ENCODE measurements around the gene IMP3. TPM values are rescaled to one million over a fixed set of nuclear protein-coding genes. Genes with fewer than 3 reads are reported as not detected.
"Not testable (repeated sequence)": the region's sequence is repeated elsewhere in the genome, so short reads cannot be mapped to it uniquely, and the experiment has no call there.

Gene IMP3
- total RNA-seq, 2 experiments from 2014 or later: 132 to 134 TPM

- peaks cover 30% of the 10 kb centered on the region for H3K4me1 Mint-ChIP-seq
- H3K27ac Mint-ChIP-seq: no peak overlapping the region
- no peak for DNase-seq
- H3K9me3 Mint-ChIP-seq: no peaks in the 10 kb centered on the region
- no peaks in the 10 kb centered on the region for H3K36me3 Mint-ChIP-seq
- peak overlapping the region; percentile 80 for H3K4me3 Mint-ChIP-seq
- H3K27me3 Mint-ChIP-seq: no peaks in the 10 kb centered on the region
Measured at GRCh38 chr15:75648156-75649000, 8.4 kb upstream of the IMP3 start.

- no peaks in the 10 kb centered on the region for H3K36me3 Mint-ChIP-seq
- DNase-seq: peak; percentile 73
- H3K4me3 Mint-ChIP-seq: peak within 1 kb of the TSS; percentile 87
- H3K9me3 Mint-ChIP-seq: no peaks in the 10 kb centered on the region
- no peaks in the 10 kb centered on the region for H3K27me3 Mint-ChIP-seq
- peak within 1 kb of the TSS; percentile 73 for H3K27ac Mint-ChIP-seq
- H3K4me1 Mint-ChIP-seq: peaks cover 30% of the 10 kb centered on the region
Measured at GRCh38 chr15:75647370-75648155, 7.5 kb upstream of the IMP3 start, which contains the start of gene SNX33. Gene SNX33, plus strand, starts transcription at chr15:75647912. Its CDS starts 1,191 bp downstream, at chr15:75649103.

- DNase-seq: no peak
- H3K27ac Mint-ChIP-seq: peak overlapping the region; percentile 73
- no peaks in the 10 kb centered on the region for H3K9me3 Mint-ChIP-seq
- peak overlapping the region; percentile 87 for H3K4me3 Mint-ChIP-seq
- H3K27me3 Mint-ChIP-seq: no peaks in the 10 kb centered on the region
- H3K36me3 Mint-ChIP-seq: no peaks in the 10 kb centered on the region
- H3K4me1 Mint-ChIP-seq: peaks cover 28% of the 10 kb centered on the region
Measured at GRCh38 chr15:75646944-75647364, 6.9 kb upstream of the IMP3 start.

- H3K36me3 Mint-ChIP-seq: no peaks in the 10 kb centered on the region
- H3K4me1 Mint-ChIP-seq: peaks cover 23% of the 10 kb centered on the region
- H3K27me3 Mint-ChIP-seq: no peaks in the 10 kb centered on the region
- DNase-seq: no peak
- peak overlapping the region; percentile 40 for H3K27ac Mint-ChIP-seq
- H3K4me3 Mint-ChIP-seq: peak overlapping the region; percentile 87
- H3K9me3 Mint-ChIP-seq: no peaks in the 10 kb centered on the region
Measured at GRCh38 chr15:75646112-75646943, 6.3 kb upstream of the IMP3 start.

- H3K4me3 Mint-ChIP-seq: no peak overlapping the region
- peaks cover 17% of the 10 kb centered on the region for H3K4me1 Mint-ChIP-seq
- H3K27ac Mint-ChIP-seq: no peak overlapping the region
- no peaks in the 10 kb centered on the region for H3K9me3 Mint-ChIP-seq
- no peak for DNase-seq
- peaks cover 1% of the 10 kb centered on the region for H3K36me3 Mint-ChIP-seq
- no peaks in the 10 kb centered on the region for H3K27me3 Mint-ChIP-seq
Measured at GRCh38 chr15:75644376-75644775, 4.4 kb upstream of the IMP3 start.

DNA sequence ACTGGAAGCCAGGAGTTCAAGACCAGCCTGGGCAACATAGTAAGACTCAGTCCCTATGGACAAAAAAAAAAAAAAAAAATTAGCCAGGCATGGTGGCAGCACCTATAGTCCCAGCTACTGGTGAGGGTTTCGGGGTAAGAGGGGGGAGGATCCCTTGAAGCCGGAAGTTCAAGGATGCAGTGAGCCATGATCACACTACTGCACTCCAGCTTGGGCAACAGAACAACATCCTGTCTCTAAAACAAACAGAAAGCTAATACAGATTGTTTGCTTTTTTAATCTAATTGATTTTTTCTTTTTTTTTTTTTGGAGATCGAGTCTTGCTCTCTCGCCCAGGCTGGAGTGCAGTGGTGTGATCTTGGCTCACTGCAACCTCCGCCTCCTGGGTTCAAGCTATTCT is 1.6 kb upstream of the IMP3 start:
- Mint-ChIP-seq H3K9me3 (no peaks in the 10 kb centered on the region), H3K4me1 (peaks cover 25% of the 10 kb centered on the region), H3K27me3 (no peaks in the 10 kb centered on the region), H3K27ac (no peak overlapping the region), H3K36me3 (peaks cover 22% of the 10 kb centered on the region), H3K4me3 (no peak overlapping the region)
- DNase-seq: no peak

DNA sequence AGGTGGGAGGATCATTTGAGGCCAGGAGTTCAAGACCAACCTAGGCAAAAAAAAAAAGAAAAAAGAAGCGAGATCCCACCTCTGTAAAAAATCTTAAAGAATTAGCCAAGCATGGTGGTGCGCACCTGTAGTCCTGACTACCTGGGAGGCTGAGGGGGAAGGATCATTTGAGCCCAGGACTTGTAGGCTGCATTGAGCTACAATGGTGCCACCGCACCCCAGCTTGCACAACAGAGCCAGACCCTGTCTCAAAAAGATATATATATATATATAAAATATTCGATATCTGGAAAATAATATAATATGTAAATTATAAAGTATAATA is 1.1 kb upstream of the IMP3 start:
- no peak for DNase-seq
- peaks cover 22% of the 10 kb centered on the region for H3K4me1 Mint-ChIP-seq
- H3K27ac Mint-ChIP-seq: peak overlapping the region; percentile 96
- peak overlapping the region; percentile 87 for H3K4me3 Mint-ChIP-seq
- H3K9me3 Mint-ChIP-seq: no peaks in the 10 kb centered on the region
- peaks cover 22% of the 10 kb centered on the region for H3K36me3 Mint-ChIP-seq
- no peaks in the 10 kb centered on the region for H3K27me3 Mint-ChIP-seq

- peak; percentile 42 for DNase-seq
- Mint-ChIP-seq H3K36me3 (peaks cover 25% of the 10 kb centered on the region), H3K4me1 (peaks cover 23% of the 10 kb centered on the region)
Measured at GRCh38 chr15:75640483-75641178, 607 bp upstream of the IMP3 start.

GRCh38 chr15:75639191-75639708 is 774 bp downstream of the IMP3 start:
- Mint-ChIP-seq H3K27ac (peak overlapping the region; percentile 96), H3K4me1 (peaks cover 23% of the 10 kb centered on the region), H3K27me3 (no peaks in the 10 kb centered on the region), H3K9me3 (no peaks in the 10 kb centered on the region), H3K4me3 (peak overlapping the region; percentile 87), H3K36me3 (peaks cover 25% of the 10 kb centered on the region)
- no peak for DNase-seq

More at GRCh38 chr15:75640483-75641178, 607 bp upstream of the IMP3 start:
- peak overlapping the region; percentile 87 for H3K4me3 Mint-ChIP-seq
- no peaks in the 10 kb centered on the region for H3K9me3 Mint-ChIP-seq
- H3K27me3 Mint-ChIP-seq: no peaks in the 10 kb centered on the region
- peak overlapping the region; percentile 96 for H3K27ac Mint-ChIP-seq

- H3K4me1 Mint-ChIP-seq: peaks cover 23% of the 10 kb centered on the region
- no peaks in the 10 kb centered on the region for H3K27me3 Mint-ChIP-seq
- H3K27ac Mint-ChIP-seq: no peak overlapping the region
- peak overlapping the region; percentile 87 for H3K4me3 Mint-ChIP-seq
- H3K9me3 Mint-ChIP-seq: no peaks in the 10 kb centered on the region
- H3K36me3 Mint-ChIP-seq: peaks cover 25% of the 10 kb centered on the region
- no peak for DNase-seq
Measured at GRCh38 chr15:75637245-75638009, 2.6 kb downstream of the IMP3 start.

DNA sequence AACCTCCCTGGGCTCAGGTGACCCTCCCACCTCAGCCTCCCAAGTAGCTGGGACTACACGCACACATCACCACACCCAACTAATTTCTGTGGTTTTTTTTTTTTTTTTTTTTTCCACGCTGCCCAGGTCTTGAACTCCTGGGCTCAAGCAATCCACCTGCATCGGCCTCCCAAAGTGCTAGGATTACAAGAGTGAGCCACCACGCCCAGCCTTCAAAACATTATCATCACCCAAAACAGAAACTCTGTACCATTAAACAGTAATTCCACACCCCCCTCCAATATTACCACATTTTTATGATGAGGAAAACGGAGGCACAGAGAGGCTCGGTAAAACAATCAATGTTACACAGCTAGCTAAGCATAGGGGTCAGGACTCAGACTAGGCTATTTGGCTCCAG is 4.0 kb downstream of the IMP3 start:
- peaks cover 21% of the 10 kb centered on the region for H3K4me1 Mint-ChIP-seq
- no peak overlapping the region for H3K4me3 Mint-ChIP-seq
- peak overlapping the region; percentile 25 for H3K27ac Mint-ChIP-seq
- H3K9me3 Mint-ChIP-seq: no peaks in the 10 kb centered on the region
- no peak for DNase-seq
- peaks cover 25% of the 10 kb centered on the region for H3K36me3 Mint-ChIP-seq
- no peaks in the 10 kb centered on the region for H3K27me3 Mint-ChIP-seq

- not testable (repeated sequence) for H3K27ac Mint-ChIP-seq, DNase-seq, H3K4me3 Mint-ChIP-seq, H3K27me3 Mint-ChIP-seq, H3K9me3 Mint-ChIP-seq
- peaks cover 20% of the 10 kb centered on the region for H3K4me1 Mint-ChIP-seq
- peaks cover 19% of the 10 kb centered on the region for H3K36me3 Mint-ChIP-seq
Measured at GRCh38 chr15:75633922-75634321, 6.1 kb downstream of the IMP3 start.

- Mint-ChIP-seq H3K4me1 (peaks cover 11% of the 10 kb centered on the region), H3K9me3 (no peaks in the 10 kb centered on the region), H3K27me3 (no peaks in the 10 kb centered on the region), H3K27ac (no peak overlapping the region), H3K36me3 (peaks cover 5% of the 10 kb centered on the region), H3K4me3 (no peak overlapping the region)
- DNase-seq: no peak
Measured at GRCh38 chr15:75631935-75632334, 8.1 kb downstream of the IMP3 start.
